Measurements from ENCODE around the gene TRAK2. TPM values are rescaled to one million over a fixed set of nuclear protein-coding genes. Genes with fewer than 3 reads are reported as not detected.

TRAK2 gene
- total and polyA plus RNA-seq, 9 of the 15 experiments (the other 6 are each of a cell fraction or from before 2014, with no cell fraction given): 3.4 to 10.4 (median 7.3) TPM

- H4K20me1 ChIP-seq (replicated peaks; ENCODE audit: control insufficient read depth, insufficient read depth, low read length): no peaks in the 10 kb centered on the region
- peaks cover 0 to 11% of the 10 kb centered on the region in 2 experiments; a peak in 2 of 5 replicates for H3K4me1 ChIP-seq (replicated peaks in 1 of 2; ENCODE audit: control insufficient read depth in 2 of 2, insufficient read depth in 2 of 2, low read length in 2 of 2)
- intact Hi-C loops (cut with micrococcal nuclease) (no loop called here), in situ Hi-C loops (cut with MboI) (no loop called here)
- H3K9ac ChIP-seq (ENCODE audit: insufficient read depth in 1 of 2, low read depth in 2 of 2, low read length in 2 of 2): no peak overlapping the region
- H2AFZ ChIP-seq (ENCODE audit: low read depth, low read length): no peak overlapping the region
- H3K9me1 ChIP-seq (ENCODE audit: control insufficient read depth, insufficient read depth, low read length): no peaks in the 10 kb centered on the region
- no peak for DNase-seq (ENCODE audit: extremely low read depth in 1 of 4, low spot score in 3 of 4)
- H3K9me3 ChIP-seq (replicated peaks; ENCODE audit: control insufficient read depth, insufficient read depth, low read depth, low read length): no peaks in the 10 kb centered on the region
- ChIA-PET POLR2A (interaction anchor here (1.3 kb wide), 1 partner anchor 9 kb away, joined by 5 read pairs; no protein-coding TSS in a partner anchor), CTCF (ENCODE audit: low intra/inter-chr PET ratio) (no interaction called here)
- no peak overlapping the region for H3K4me3 ChIP-seq
- no peak for FAIRE-seq
- H3K4me2 ChIP-seq (ENCODE audit: insufficient read depth, low read length): no peak overlapping the region
- 31% methylated on average over 2 of the region's 2 CpGs for WGBS (ENCODE audit: insufficient coverage, low coverage, missing lambda C conversion rate)
- H3K36me3 ChIP-seq (ENCODE audit: control insufficient read depth, insufficient read depth, low read length): 0 out of 3 replicates have a peak, but pooled peaks cover 4% of the 10 kb centered on the region
- BruUV-seq (replicated peaks): no TSS peak
- peaks cover 9% of the 10 kb centered on the region; the same call in 1 of the 3 replicates for H3K79me2 ChIP-seq (ENCODE audit: control insufficient read depth, insufficient read depth, low read length)
- H3K27me3 ChIP-seq (ENCODE audit: control insufficient read depth in 2 of 2, insufficient read depth in 2 of 2, low read length in 2 of 2): no peaks in the 10 kb centered on the region
- H3K27ac ChIP-seq (ENCODE audit: extremely low read depth, low read depth, low read length): no peak overlapping the region
- ATAC-seq: no peak
- TF ChIP-seq HIVEP1 (CRISPR knock-in tag; IDR thresholded peaks at IDR 0.05) (no peak), ZNF644 (tag; IDR thresholded peaks at IDR 0.05; ENCODE audit: low read depth) (no peak), SMAD3 (CRISPR knock-in tag; conservative IDR thresholded peaks at IDR 0.05) (no peak), SAFB2 (IDR thresholded peaks at IDR 0.05; ENCODE audit: borderline replicate concordance, low read depth, low read length, severe bottlenecking) (no peak), ZNF592 (IDR thresholded peaks at IDR 0.05) (no peak), HEY1 (CRISPR knock-in tag; IDR thresholded peaks at IDR 0.05; ENCODE audit: borderline replicate concordance) (no peak), HNRNPK (IDR thresholded peaks at IDR 0.05; ENCODE audit: low read depth, low read length, poor library complexity, severe bottlenecking) (no peak), HDAC3 (IDR thresholded peaks at IDR 0.05; ENCODE audit: borderline replicate concordance, partially characterized antibody) (no peak), TRIM28 (IDR thresholded peaks at IDR 0.05) (no peak), ZNF212 (CRISPR knock-in tag; IDR thresholded peaks at IDR 0.05) (no peak), RBM39 (optimal IDR thresholded peaks at IDR 0.05; ENCODE audit: low read depth, low read length) (no peak), ATF2 (CRISPR knock-in tag; IDR thresholded peaks at IDR 0.05) (no peak)
- TF ChIP-seq, protein P1, sequence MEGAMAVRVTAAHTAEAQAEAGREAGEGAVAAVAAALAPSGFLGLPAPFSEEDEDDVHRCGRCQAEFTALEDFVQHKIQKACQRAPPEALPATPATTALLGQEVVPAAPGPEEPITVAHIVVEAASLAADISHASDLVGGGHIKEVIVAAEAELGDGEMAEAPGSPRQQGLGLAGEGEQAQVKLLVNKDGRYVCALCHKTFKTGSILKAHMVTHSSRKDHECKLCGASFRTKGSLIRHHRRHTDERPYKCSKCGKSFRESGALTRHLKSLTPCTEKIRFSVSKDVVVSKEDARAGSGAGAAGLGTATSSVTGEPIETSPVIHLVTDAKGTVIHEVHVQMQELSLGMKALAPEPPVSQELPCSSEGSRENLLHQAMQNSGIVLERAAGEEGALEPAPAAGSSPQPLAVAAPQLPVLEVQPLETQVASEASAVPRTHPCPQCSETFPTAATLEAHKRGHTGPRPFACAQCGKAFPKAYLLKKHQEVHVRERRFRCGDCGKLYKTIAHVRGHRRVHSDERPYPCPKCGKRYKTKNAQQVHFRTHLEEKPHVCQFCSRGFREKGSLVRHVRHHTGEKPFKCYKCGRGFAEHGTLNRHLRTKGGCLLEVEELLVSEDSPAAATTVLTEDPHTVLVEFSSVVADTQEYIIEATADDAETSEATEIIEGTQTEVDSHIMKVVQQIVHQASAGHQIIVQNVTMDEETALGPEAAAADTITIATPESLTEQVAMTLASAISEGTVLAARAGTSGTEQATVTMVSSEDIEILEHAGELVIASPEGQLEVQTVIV (CRISPR knock-in tag; IDR thresholded peaks at IDR 0.05; ENCODE audit: borderline replicate concordance): no peak
- TF ChIP-seq, protein P2, sequence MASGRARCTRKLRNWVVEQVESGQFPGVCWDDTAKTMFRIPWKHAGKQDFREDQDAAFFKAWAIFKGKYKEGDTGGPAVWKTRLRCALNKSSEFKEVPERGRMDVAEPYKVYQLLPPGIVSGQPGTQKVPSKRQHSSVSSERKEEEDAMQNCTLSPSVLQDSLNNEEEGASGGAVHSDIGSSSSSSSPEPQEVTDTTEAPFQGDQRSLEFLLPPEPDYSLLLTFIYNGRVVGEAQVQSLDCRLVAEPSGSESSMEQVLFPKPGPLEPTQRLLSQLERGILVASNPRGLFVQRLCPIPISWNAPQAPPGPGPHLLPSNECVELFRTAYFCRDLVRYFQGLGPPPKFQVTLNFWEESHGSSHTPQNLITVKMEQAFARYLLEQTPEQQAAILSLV (tag; IDR thresholded peaks at IDR 0.05): no peak
Measured at GRCh38 chr2:201415149-201415548, 36.1 kb downstream of the TRAK2 start.

Data from K562 (cell line).